ENCODE measurements around the gene ALMS1.
"Not testable (repeated sequence)": the region's sequence is repeated elsewhere in the genome, so short reads cannot be mapped to it uniquely, and the experiment has no call there.

The ALMS1 gene

DNA sequence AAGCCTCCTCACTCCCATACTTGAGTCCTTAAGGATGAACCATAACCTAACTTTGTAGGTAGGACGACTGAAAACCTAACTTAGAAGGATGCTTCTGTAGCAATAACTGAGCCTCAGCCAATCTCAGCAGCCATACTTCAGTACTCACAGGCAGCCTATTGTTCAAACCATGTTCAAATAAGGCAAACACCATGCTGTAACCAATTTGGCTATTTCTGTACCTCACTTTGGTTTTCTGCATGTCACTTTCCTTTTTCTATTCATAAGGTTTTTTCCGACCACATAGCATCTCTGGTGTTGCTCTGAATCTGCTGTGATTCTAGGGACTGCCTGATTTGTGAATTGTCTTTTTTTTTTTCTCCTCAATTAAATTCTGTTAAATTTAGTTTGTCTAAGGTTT lies 242.9 kb downstream of the ALMS1 start:
- ATAC-seq: not testable (repeated sequence)

- ATAC-seq: peak; percentile 38 to 60
These were observed 245.1 kb downstream of the ALMS1 start for GRCh38 chr2:73630662-73631266.

GRCh38 chr2:73636977-73637376 lies 251.3 kb downstream of the ALMS1 start:
- ATAC-seq: not testable (repeated sequence)

- ATAC-seq: no peak
These were observed 252.8 kb downstream of the ALMS1 start for GRCh38 chr2:73638429-73638828.

DNA sequence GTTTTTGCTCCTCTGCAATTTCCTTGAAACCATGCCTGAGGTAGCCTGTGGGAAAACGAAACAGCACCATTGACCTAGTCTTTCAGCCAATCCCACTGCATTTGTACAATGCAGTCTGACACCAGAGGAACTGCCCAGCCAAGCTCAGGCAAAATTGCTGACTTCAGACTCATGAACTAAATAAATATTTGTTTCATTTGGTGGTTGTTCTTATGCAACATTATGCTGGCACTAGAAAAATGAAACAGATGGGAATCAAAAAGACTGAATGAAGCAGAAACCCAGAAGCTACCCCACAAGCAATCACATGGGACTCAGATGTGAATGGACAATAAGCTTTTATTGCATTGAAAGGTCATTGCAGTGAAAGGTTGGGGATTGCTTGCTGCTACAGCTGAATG lies 254.9 kb downstream of the ALMS1 start:
- ATAC-seq: no peak

DNA sequence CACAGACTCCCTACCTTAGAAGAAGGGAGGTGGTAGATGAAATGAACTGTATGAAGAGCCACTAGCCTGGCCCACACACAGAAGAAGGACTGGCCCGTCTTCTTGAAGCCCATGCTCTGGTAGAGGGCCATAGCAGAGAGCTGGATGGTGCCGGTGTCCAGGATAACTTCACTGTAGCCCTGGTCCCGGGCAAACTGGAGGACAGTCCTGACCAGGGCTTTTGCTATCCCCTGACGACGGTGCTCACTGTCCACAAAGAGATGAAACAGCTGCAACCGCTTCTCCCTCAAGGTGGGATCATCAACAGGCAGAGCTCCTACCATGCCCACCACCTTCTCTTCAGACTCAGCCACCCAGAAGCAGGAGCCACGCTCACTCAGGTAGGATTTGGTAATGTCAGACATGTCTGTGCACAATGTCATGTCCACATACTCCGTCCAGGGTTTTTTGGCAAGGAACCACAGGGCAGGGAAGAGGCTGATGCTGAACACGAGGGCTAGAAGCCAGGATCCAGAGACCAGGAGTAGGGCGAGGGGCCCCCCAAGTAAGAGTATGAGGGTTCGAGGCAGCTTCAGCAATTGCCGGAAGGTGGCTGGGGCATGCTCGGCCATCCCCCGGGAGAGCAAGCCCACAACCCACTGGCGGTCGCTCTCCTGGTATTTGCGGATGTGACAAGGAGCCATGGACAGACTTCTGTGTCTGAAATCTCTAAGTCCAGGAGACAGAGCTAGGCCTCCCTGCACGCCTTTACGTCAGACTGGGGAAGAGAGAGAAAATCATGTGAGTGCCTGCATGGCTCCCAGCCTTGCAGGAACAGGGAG lies 255.5 kb downstream of the ALMS1 start:
- no peak for ATAC-seq

DNA sequence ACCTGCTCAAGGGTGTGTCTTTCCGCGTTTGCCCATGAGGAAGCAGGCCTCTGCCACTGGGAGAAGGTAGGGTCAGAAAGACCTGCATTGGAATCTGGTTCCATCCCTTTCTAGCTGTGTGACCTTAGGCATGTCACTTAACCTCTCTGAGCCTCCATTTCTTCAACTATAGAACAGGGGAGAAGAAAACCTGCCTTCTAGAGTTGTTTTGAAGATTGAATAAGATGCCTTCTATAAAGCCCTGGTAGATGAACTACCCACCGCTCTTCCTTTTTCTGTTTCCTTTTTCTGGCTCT lies 256.1 kb downstream of the ALMS1 start:
- no peak for ATAC-seq

DNA sequence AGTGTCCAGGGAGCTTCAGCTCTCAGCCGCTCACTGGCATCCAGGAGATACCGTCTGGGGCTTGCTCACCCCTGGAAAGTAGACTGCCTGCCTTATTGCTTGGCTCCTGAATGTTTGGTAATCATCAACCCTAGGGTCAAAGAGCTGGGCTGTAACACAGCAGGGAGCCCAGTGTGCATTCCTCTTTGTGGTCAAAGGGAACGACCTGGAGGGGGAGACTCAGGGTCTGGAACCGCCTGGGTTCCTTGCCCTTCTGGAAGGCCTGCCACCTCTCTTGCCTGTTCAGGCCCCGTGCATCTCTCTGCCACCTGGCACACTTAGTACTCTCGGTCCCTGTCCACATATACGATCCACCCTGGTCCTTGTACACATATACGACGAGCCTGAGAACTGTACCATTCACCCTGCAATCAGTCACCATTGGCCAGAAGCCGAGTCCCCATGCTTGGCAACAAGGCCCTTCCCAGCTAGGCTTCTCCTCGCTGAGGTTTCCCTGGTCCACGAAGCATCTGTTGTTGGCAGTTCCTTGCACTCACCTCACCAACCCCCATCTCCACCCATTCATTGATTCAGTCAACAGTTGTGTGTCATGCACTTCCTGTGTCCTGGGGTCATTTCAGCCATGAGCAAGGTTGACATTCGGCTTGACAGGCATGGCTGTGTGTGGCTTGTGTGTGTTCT lies 256.8 kb downstream of the ALMS1 start, which contains the start of gene NAT8:
TSS of gene NAT8 (minus strand) at position 85 of the 681 bp plus-strand sequence. CDS start 794 bp downstream, outside the sequence.
- no peak for ATAC-seq

- not testable (repeated sequence) for ATAC-seq
These were observed 262.1 kb downstream of the ALMS1 start for GRCh38 chr2:73647690-73648089.

DNA sequence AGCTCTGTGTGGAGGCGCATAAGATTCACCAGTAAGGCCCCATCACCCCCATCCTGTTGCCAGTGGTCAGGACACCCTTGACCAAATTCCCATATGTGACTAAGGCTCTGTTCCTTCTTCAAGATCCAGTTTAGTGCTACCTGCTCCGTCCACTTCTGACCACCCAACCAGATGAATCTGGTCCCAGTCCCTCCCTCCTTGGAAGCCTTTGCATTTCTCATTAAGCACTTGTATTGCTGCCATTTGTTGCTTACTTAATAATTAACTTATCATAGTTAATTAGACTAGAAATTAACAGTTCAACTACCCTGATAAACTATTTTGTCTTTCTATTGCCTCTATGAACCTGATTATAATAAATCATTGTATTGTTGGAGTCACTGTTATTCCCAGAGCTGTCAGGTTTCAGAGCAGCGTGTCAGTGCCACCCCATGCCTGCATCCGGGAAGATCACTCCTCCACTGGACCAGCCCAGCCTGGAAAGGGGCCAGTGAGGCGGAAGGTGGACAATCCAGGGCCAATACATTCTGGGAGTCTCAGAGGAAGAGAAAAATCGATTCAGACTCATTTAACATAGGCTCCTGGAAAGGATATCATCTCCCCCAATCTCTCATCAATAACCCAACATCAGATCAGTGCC lies 266.1 kb downstream of the ALMS1 start:
- no peak for ATAC-seq

GRCh38 chr2:73652348-73652747 lies 266.7 kb downstream of the ALMS1 start:
- no peak for ATAC-seq

GRCh38 chr2:73654175-73654574 lies 268.5 kb downstream of the ALMS1 start:
- no peak for ATAC-seq
